Measurements from ENCODE around the gene ELL.

DNA sequence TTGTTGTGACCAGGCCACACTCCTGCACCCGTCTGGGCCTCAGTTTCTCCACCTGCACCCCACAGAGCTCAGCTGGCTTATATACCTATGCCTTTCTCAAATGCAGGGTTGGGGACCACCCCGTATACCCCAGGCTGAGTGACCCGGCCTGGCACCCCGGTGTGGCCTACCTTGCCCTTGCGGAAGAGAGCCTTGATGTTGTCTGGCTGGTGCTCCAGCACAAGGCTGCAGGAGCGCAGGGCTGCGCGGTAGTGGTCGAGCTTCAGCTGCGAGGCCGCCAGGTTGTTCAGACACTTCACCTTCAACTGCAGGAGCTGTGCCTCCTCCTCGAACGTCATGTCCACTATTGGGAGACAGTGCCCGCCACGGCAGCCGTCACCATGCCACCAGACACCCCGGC, 15.6 kb upstream of the ELL start:
- TF ChIP-seq, protein P1, sequence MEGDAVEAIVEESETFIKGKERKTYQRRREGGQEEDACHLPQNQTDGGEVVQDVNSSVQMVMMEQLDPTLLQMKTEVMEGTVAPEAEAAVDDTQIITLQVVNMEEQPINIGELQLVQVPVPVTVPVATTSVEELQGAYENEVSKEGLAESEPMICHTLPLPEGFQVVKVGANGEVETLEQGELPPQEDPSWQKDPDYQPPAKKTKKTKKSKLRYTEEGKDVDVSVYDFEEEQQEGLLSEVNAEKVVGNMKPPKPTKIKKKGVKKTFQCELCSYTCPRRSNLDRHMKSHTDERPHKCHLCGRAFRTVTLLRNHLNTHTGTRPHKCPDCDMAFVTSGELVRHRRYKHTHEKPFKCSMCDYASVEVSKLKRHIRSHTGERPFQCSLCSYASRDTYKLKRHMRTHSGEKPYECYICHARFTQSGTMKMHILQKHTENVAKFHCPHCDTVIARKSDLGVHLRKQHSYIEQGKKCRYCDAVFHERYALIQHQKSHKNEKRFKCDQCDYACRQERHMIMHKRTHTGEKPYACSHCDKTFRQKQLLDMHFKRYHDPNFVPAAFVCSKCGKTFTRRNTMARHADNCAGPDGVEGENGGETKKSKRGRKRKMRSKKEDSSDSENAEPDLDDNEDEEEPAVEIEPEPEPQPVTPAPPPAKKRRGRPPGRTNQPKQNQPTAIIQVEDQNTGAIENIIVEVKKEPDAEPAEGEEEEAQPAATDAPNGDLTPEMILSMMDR (IDR thresholded peaks at IDR 0.05; ENCODE audit: insufficient read depth, low read length), result no peak
- TF ChIP-seq GABPA (IDR thresholded peaks at IDR 0.05; ENCODE audit: low read depth) (no peak), POLR2AphosphoS5 (IDR thresholded peaks at IDR 0.05; ENCODE audit: low read depth) (no peak), SPI1 (IDR thresholded peaks at IDR 0.05; ENCODE audit: borderline replicate concordance, low read depth) (no peak)
- TF ChIP-seq, protein P2, sequence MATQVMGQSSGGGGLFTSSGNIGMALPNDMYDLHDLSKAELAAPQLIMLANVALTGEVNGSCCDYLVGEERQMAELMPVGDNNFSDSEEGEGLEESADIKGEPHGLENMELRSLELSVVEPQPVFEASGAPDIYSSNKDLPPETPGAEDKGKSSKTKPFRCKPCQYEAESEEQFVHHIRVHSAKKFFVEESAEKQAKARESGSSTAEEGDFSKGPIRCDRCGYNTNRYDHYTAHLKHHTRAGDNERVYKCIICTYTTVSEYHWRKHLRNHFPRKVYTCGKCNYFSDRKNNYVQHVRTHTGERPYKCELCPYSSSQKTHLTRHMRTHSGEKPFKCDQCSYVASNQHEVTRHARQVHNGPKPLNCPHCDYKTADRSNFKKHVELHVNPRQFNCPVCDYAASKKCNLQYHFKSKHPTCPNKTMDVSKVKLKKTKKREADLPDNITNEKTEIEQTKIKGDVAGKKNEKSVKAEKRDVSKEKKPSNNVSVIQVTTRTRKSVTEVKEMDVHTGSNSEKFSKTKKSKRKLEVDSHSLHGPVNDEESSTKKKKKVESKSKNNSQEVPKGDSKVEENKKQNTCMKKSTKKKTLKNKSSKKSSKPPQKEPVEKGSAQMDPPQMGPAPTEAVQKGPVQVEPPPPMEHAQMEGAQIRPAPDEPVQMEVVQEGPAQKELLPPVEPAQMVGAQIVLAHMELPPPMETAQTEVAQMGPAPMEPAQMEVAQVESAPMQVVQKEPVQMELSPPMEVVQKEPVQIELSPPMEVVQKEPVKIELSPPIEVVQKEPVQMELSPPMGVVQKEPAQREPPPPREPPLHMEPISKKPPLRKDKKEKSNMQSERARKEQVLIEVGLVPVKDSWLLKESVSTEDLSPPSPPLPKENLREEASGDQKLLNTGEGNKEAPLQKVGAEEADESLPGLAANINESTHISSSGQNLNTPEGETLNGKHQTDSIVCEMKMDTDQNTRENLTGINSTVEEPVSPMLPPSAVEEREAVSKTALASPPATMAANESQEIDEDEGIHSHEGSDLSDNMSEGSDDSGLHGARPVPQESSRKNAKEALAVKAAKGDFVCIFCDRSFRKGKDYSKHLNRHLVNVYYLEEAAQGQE (IDR thresholded peaks at IDR 0.05; ENCODE audit: insufficient replicate concordance, low read depth), result no peak

Measured in HL-60 (cell line).